Pancreas (tissue), 10 donors: Measurements from ENCODE around the gene GAB1. TPM values are rescaled to one million over a fixed set of nuclear protein-coding genes. Genes with fewer than 3 reads are reported as not detected.
A peak's percentile ranks its signal among the peaks of the same experiment; 100 is the strongest.

Source experiments
- ATAC-seq, 4 donors: fragments of 200-7000 bp; cut with Tn5 transposase; one replicate each; pipeline versions ENCODE4 v1.8.0 to v1.9.1; 2020; ENCODE audit warnings: mild to moderate bottlenecking in 4 of 4, moderate library complexity in 4 of 4
- DNase-seq, 6 donors: peaks; one replicate each; pipeline ENCODE4 v3.0.0-alpha.2; 2020
- FAIRE-seq: peaks from 2 replicates; lab custom pipeline; 2012; peaks lifted over from hg19 to GRCh38; lab: Jason Lieb, UNC
- H3K27ac ChIP-seq, 4 donors: fragments of 200-600 bp; sonication (generic); 1 replicate in 3 of 4; 2 replicates in 1 of 4; pipeline versions ENCODE4 v1.5.0 to v1.8.0; 2020
- H3K27me3 ChIP-seq, 4 donors: fragments of 200-600 bp; one replicate each; pipeline ENCODE4 v1.8.0; 2021
- H3K36me3 ChIP-seq, 3 donors: fragments of 200-600 bp; sonication (generic) in 1 of 3; one replicate each; pipeline versions ENCODE4 v1.5.0 to v1.8.0; 2020 to 2021
- H3K4me1 ChIP-seq, 3 donors: fragments of 200-600 bp; one replicate each; pipeline ENCODE4 v1.8.0; 2021
- H3K4me3 ChIP-seq, 4 donors: fragments of 200-600 bp; sonication (generic) in 2 of 4; one replicate each; pipeline versions ENCODE4 v1.5.0 to v1.8.0; 2020 to 2021
- H3K9me3 ChIP-seq, 4 donors: fragments of 200-600 bp; one replicate each; pipeline ENCODE4 v1.8.0; 2021
- WGBS, 2 donors: extraction: QIAGEN DNeasy Blood & Tissue Kit; methylation state at CpG; one replicate each; pipeline ENCODE4 v1.1.7; 2013; 5-methylcytosine and 5-hydroxymethylcytosine counted together
- intact Hi-C, 3 donors: fragments of 100-400 bp; cut with DNase I; formaldehyde crosslinking; loops; one replicate each; pipeline versions ENCODE4 v1.11.1 to v1.14.2; 2022
- polyA plus RNA-seq, 2 donors: library from polyadenylated mRNA; stranded (reverse); fragments of 200-250 nt; gene quantifications; one replicate each; pipeline ENCODE4 v1.2.3, GENCODE V29; 2013
- total RNA-seq, 6 donors: library from RNA; stranded (reverse); fragmentation: NEBNext Ultra II Directional in 4 of 6; extraction: Animal tissue kit (Norgen Biotek cat#: 25700) in 4 of 6; gene quantifications; one replicate each; pipeline versions ENCODE4 v1.2.1 to v1.2.4, GENCODE V29; 2021 to 2023
- TF ChIP-seq, protein P1 (sequence below), 4 donors: fragments of 200-600 bp; sonication (generic) in 3 of 4; IDR thresholded peaks; one replicate each; pipeline versions ENCODE4 v1.5.0 to v1.8.0; 2021; ENCODE audit warnings: antibody characterized with exemption in 4 of 4
- donor health status: healthy with polysubstance abuse.
- donor health status: DM: no; HTN: no; CAD: no; lungs with moderate emphysema.
- donor health status: DM: no; HTN: no; CAD: no.
- donor health status: control.
- donor health status: control.
- donor health status: Bipolar disorder and iron deficiency.
- donor health status: DM: yes; HTN: yes; CAD: no.
- donor health status: DM: no; HTN: no; CAD: no.
- donor health status: DM: no; HTN: no; CAD: no.
- donor health status: DM: yes; HTN: yes; CAD: no.

Gene GAB1
- total and polyA plus RNA-seq, 8 donors: 3.0 to 21.2 (median 9.9) TPM

DNA sequence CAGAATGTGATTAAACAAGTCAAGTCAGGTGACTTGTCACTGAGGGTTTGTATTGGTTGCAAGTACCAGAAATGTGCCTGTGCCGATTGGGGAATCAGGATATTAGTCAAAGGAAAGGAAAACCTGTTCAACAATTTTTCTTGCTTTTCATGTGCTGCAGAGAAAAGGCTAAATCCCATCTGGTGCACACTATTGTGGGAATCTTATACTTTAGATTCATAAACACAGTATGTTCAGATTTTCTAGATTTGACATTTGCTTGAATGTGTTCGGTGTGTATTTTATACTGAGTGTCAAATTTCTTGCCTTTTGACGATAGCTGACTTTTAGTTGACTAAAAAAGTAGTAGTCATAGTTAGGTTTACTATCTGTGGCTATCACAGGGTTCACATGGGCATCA is 37.6 kb downstream of the GAB1 start:
- peaks cover 8 to 29% (median 14%) of the 10 kb centered on the region in 3 donors for H3K4me1 ChIP-seq
- FAIRE-seq (no peak), ATAC-seq (no peak), DNase-seq (no peak)
- TF ChIP-seq, protein P1, sequence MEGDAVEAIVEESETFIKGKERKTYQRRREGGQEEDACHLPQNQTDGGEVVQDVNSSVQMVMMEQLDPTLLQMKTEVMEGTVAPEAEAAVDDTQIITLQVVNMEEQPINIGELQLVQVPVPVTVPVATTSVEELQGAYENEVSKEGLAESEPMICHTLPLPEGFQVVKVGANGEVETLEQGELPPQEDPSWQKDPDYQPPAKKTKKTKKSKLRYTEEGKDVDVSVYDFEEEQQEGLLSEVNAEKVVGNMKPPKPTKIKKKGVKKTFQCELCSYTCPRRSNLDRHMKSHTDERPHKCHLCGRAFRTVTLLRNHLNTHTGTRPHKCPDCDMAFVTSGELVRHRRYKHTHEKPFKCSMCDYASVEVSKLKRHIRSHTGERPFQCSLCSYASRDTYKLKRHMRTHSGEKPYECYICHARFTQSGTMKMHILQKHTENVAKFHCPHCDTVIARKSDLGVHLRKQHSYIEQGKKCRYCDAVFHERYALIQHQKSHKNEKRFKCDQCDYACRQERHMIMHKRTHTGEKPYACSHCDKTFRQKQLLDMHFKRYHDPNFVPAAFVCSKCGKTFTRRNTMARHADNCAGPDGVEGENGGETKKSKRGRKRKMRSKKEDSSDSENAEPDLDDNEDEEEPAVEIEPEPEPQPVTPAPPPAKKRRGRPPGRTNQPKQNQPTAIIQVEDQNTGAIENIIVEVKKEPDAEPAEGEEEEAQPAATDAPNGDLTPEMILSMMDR (IDR thresholded peaks at IDR 0.05): no peak
- H3K9me3 ChIP-seq: no peaks in the 10 kb centered on the region
- no peak overlapping the region for H3K4me3 ChIP-seq
- intact Hi-C loops: no loop called here
- 83 to 88% methylated on average over 3 of the region's 3 CpGs for WGBS, 2 donors
- no peaks in the 10 kb centered on the region for H3K27me3 ChIP-seq
- H3K36me3 ChIP-seq: no peaks in the 10 kb centered on the region
- H3K27ac ChIP-seq: no peak overlapping the region

GRCh38 chr4:143374771-143375170 is 38.1 kb downstream of the GAB1 start:
- no peaks in the 10 kb centered on the region for H3K27me3 ChIP-seq
- TF ChIP-seq, protein P1 (IDR thresholded peaks at IDR 0.05): no peak
- peaks cover 8 to 25% (median 14%) of the 10 kb centered on the region in 3 donors for H3K4me1 ChIP-seq
- no peak overlapping the region for H3K27ac ChIP-seq
- DNase-seq: no peak
- no peak for FAIRE-seq
- 61 to 86% methylated on average over 6 of the region's 6 CpGs for WGBS, 2 donors
- H3K4me3 ChIP-seq: no peak overlapping the region
- ATAC-seq: no peak
- no peaks in the 10 kb centered on the region for H3K9me3 ChIP-seq
- H3K36me3 ChIP-seq: no peaks in the 10 kb centered on the region
- intact Hi-C loops: no loop called here

- Histone ChIP-seq H3K4me1 (peaks cover 8 to 25% (median 14%) of the 10 kb centered on the region in 3 donors), H3K4me3 (no peak overlapping the region), H3K9me3 (no peaks in the 10 kb centered on the region), H3K27me3 (no peaks in the 10 kb centered on the region), H3K36me3 (no peaks in the 10 kb centered on the region), H3K27ac (no peak overlapping the region)
- peak; percentile 66 to 82 (median 80) for ATAC-seq
- WGBS, 2 donors: 52 to 56% methylated on average over 6 of the region's 6 CpGs
- no peak for FAIRE-seq
- peak in 1 of 6 donors; percentile 25 for DNase-seq
- TF ChIP-seq, protein P1 (IDR thresholded peaks at IDR 0.05): no peak
- intact Hi-C loops: no loop called here
Observed at GRCh38 chr4:143375326-143376073, 38.8 kb downstream of the GAB1 start.

DNA sequence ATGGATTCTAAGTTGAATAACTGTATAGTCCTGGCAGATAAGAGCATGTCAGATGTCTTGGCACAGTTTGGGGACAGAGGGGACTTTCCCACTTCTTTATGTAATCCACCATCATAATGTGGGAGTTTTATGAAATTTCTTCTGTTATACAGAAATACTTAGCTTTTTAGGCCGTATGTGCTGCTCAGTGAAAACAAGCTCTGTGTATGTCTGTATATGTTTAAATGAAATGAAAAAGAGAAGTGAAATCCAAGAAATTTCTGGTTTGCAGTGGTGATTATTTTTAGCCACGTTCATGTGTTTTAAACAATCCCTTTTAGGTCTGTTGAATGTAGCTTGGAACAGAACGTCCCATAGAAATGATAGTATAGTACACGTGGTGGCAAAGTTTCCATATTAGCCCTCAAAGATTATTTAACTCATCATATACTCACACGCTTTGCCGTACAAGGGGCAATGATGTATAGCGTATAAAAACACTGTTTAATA is 41.0 kb downstream of the GAB1 start:
- Histone ChIP-seq H3K4me3 (no peak overlapping the region), H3K27me3 (no peaks in the 10 kb centered on the region), H3K4me1 (peaks cover 18 to 32% (median 27%) of the 10 kb centered on the region in 3 donors), H3K27ac (peak overlapping the region in 1 of 4 donors; percentile 33), H3K9me3 (no peaks in the 10 kb centered on the region), H3K36me3 (no peaks in the 10 kb centered on the region)
- TF ChIP-seq, protein P1 (IDR thresholded peaks at IDR 0.05): no peak
- DNase-seq (no peak), ATAC-seq (no peak), FAIRE-seq (peak; percentile 13)
- intact Hi-C loops: no loop called here
- WGBS, 2 donors: 64 to 81% methylated on average over 7 of the region's 7 CpGs

DNA sequence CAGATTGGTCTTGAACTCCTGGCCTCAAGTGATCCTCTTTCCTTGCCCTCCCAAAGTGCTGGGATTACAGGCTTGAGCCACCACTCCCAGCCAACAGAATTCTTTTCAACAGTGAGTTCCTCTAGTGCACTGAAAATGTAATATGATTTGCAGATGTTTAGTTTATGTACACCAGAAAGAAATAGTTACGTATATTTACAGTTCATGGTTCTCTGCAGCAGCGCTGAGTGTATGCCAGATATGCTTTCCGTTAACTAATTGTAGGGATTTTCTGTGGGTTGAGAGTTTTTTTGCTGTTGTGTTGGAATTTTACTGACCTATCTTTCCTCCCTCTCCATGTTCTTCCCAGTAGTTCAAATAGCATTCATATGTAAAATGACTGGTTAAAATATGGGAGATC is 44.0 kb downstream of the GAB1 start:
- Histone ChIP-seq H3K36me3 (no peaks in the 10 kb centered on the region), H3K9me3 (no peaks in the 10 kb centered on the region), H3K27ac (no peak overlapping the region), H3K4me3 (no peak overlapping the region), H3K27me3 (no peaks in the 10 kb centered on the region), H3K4me1 (peaks cover 18 to 37% (median 29%) of the 10 kb centered on the region in 3 donors)
- TF ChIP-seq, protein P1 (IDR thresholded peaks at IDR 0.05): no peak
- no peak for ATAC-seq
- no peak for DNase-seq
- 80 to 94% methylated on average over 3 of the region's 3 CpGs for WGBS, 2 donors
- intact Hi-C loops: no loop called here
- FAIRE-seq: no peak
